SK-N-SH (cell line): ENCODE data around the gene ZHX3. TPM values are rescaled to one million over a fixed set of nuclear protein-coding genes. Genes with fewer than 3 reads are reported as not detected.

ENCODE experiments used
- CTCF ChIA-PET: fragments of 300-600, 350-600 bp; formaldehyde crosslinking; extraction: SDS; loops from one replicate; lab custom pipeline; 2021; lab: Yijun Ruan, JAX
- POLR2A ChIA-PET: fragments of 350-600 bp; sonication (Branson Sonifier 250); formaldehyde crosslinking; extraction: SDS; loops from one replicate; lab custom pipeline; 2020; ENCODE audit warnings: antibody characterized with exemption, inconsistent platforms; lab: Yijun Ruan, JAX
- DNase-seq: peaks from one replicate; pipeline ENCODE4 v3.0.0; 2012
- H2AFZ ChIP-seq: fragments of 200-600 bp; sonication (generic); 2 replicates; pipeline ENCODE4 v1.8.1; 2016; ENCODE audit warnings: antibody characterized with exemption, mild to moderate bottlenecking, low read depth
- H3F3A ChIP-seq: fragments of 200-600 bp; sonication (generic); replicated peaks from 2 replicates; pipeline ENCODE3; 2016; ENCODE audit warnings: antibody characterized with exemption, mild to moderate bottlenecking; ENCODE audit not compliant: insufficient read depth
- H3K27ac ChIP-seq, 2 experiments: fragments of 200-500 bp in 1 of 2; fragments of 200-600 bp in 1 of 2; sonication (Bioruptor generic) in 1 of 2; sonication (generic), shearing (Covaris generic) in 1 of 2; 2 replicates each; pipeline versions ENCODE4 v1.5.1 to v1.6.1; 2014 to 2016; ENCODE audit warnings: low read depth in 2 of 2, inconsistent platforms in 1 of 2, low read length in 1 of 2, mild to moderate bottlenecking in 1 of 2, mixed read lengths in 1 of 2
- H3K27me3 ChIP-seq: fragments of 200-600 bp; sonication (generic), shearing (Covaris generic); 2 replicates; pipeline ENCODE4 v1.6.1; 2016; ENCODE audit warnings: mixed run types; ENCODE audit not compliant: insufficient read depth
- H3K36me3 ChIP-seq, 2 experiments: fragments of 200-500 bp in 1 of 2; fragments of 200-600 bp in 1 of 2; sonication (Bioruptor generic) in 1 of 2; sonication (generic) in 1 of 2; replicated peaks in 1 of 2; 2 replicates each; pipeline versions ENCODE3 to v1.5.1; 2014 to 2016; ENCODE audit warnings: low read length in 1 of 2, mild to moderate bottlenecking in 1 of 2; ENCODE audit not compliant: insufficient read depth in 2 of 2, control insufficient read depth in 1 of 2
- H3K4me1 ChIP-seq, 2 experiments: fragments of 200-500 bp in 1 of 2; fragments of 200-600 bp in 1 of 2; sonication (Bioruptor generic) in 1 of 2; sonication (generic), shearing (Covaris generic) in 1 of 2; 2 replicates each; pipeline versions ENCODE4 v1.5.1 to v1.6.1; 2014 to 2016; ENCODE audit warnings: low read depth in 1 of 2, low read length in 1 of 2, mixed run types in 1 of 2; ENCODE audit not compliant: insufficient read depth in 2 of 2, control insufficient read depth in 1 of 2
- H3K4me2 ChIP-seq: fragments of 200-600 bp; sonication (generic), shearing (Covaris generic); 2 replicates; pipeline ENCODE4 v1.6.1; 2017; ENCODE audit warnings: mixed run types
- H3K4me3 ChIP-seq, 2 experiments: fragments of 200-500 bp in 1 of 2; fragments of 200-600 bp in 1 of 2; sonication (Bioruptor generic) in 1 of 2; sonication (generic), shearing (Covaris generic) in 1 of 2; 2 replicates each; pipeline versions ENCODE4 v1.5.1 to v1.8.1; 2014 to 2016; ENCODE audit warnings: low read depth in 2 of 2, inconsistent platforms in 1 of 2, low read length in 1 of 2, mild to moderate bottlenecking in 1 of 2, mixed read lengths in 1 of 2, moderate library complexity in 1 of 2
- H3K79me2 ChIP-seq: fragments of 200-600 bp; sonication (generic); 2 replicates; pipeline ENCODE4 v1.8.1; 2017; ENCODE audit warnings: mild to moderate bottlenecking; ENCODE audit not compliant: insufficient read depth
- H3K9ac ChIP-seq: fragments of 200-600 bp; sonication (generic); 2 replicates; pipeline ENCODE4 v1.6.1; 2017; ENCODE audit warnings: mixed run types
- H3K9me2 ChIP-seq: fragments of 200-600 bp; sonication (generic); 2 replicates; pipeline ENCODE4 v1.6.1; 2017; ENCODE audit warnings: mixed run types
- H3K9me3 ChIP-seq: fragments of 200-600 bp; sonication (generic); 2 replicates; pipeline ENCODE4 v1.6.1; 2017; ENCODE audit warnings: mixed run types, mild to moderate bottlenecking, moderate library complexity
- H4K20me1 ChIP-seq: fragments of 200-600 bp; sonication (generic); 2 replicates; pipeline ENCODE4 v1.6.1; 2017; ENCODE audit warnings: mild to moderate bottlenecking, mixed run types; ENCODE audit not compliant: insufficient read depth
- CHD2 ChIP-seq: fragments of 150-350 bp; IDR thresholded peaks from 2 replicates; pipeline ENCODE4 v1.6.1; 2018; ENCODE audit warnings: low read length; ENCODE audit not compliant: partially characterized antibody
- CTCF ChIP-seq: fragments of 200-600 bp; sonication (generic); IDR thresholded peaks from 2 replicates; pipeline ENCODE4 v1.6.1; 2017; ENCODE audit warnings: antibody characterized with exemption, mild to moderate bottlenecking, moderate library complexity
- ELF1 ChIP-seq: IDR thresholded peaks from 2 replicates; pipeline ENCODE4 v1.4.0; 2012
- FOSL2 ChIP-seq: IDR thresholded peaks from 2 replicates; pipeline ENCODE4 v1.4.0; 2012; ENCODE audit warnings: low read depth, mild to moderate bottlenecking, moderate library complexity, borderline replicate concordance
- FOXM1 ChIP-seq: IDR thresholded peaks from 2 replicates; pipeline ENCODE4 v1.4.0; 2012; ENCODE audit warnings: low read depth, mild to moderate bottlenecking
- GABPA ChIP-seq: IDR thresholded peaks from 2 replicates; pipeline ENCODE4 v1.4.0; 2012; ENCODE audit warnings: low read depth, mild to moderate bottlenecking
- IRF3 ChIP-seq: fragments of 150-350 bp; IDR thresholded peaks from 2 replicates; pipeline ENCODE4 v1.6.1; 2016; ENCODE audit warnings: mild to moderate bottlenecking, low read depth, low read length
- MXI1 ChIP-seq: IDR thresholded peaks from 2 replicates; pipeline ENCODE4 v1.6.1; 2012; ENCODE audit warnings: mild to moderate bottlenecking, low read depth, low read length, improper control_type of control experiment
- NFIC ChIP-seq: IDR thresholded peaks from 2 replicates; pipeline ENCODE4 v1.4.0; 2012; ENCODE audit warnings: borderline replicate concordance
- POLR2AphosphoS5 ChIP-seq: IDR thresholded peaks from 2 replicates; pipeline ENCODE4 v1.6.1; 2012; ENCODE audit warnings: low read depth, low read length
- RAD21 ChIP-seq: IDR thresholded peaks from 2 replicates; pipeline ENCODE4 v1.6.1; 2012; ENCODE audit warnings: mild to moderate bottlenecking, low read length
- RCOR1 ChIP-seq: fragments of 150-350 bp; IDR thresholded peaks from 2 replicates; pipeline ENCODE4 v1.6.1; 2017; ENCODE audit warnings: antibody characterized with exemption, low read length
- RFX5 ChIP-seq: IDR thresholded peaks from 2 replicates; pipeline ENCODE4 v1.6.1; 2012; ENCODE audit warnings: mild to moderate bottlenecking, improper control_type of control experiment, low read length
- RXRA ChIP-seq: IDR thresholded peaks from 2 replicates; pipeline ENCODE4 v1.4.0; 2012; ENCODE audit warnings: low read depth, mild to moderate bottlenecking, borderline replicate concordance
- SIN3A ChIP-seq: IDR thresholded peaks from 2 replicates; pipeline ENCODE4 v1.6.1; 2012; ENCODE audit warnings: low read depth, mild to moderate bottlenecking, low read length, moderate library complexity, borderline replicate concordance
- SMC3 ChIP-seq: IDR thresholded peaks from 2 replicates; pipeline ENCODE4 v1.6.1; 2012; ENCODE audit warnings: low read depth, low read length, improper control_type of control experiment
- TAF1 ChIP-seq: IDR thresholded peaks from 2 replicates; pipeline ENCODE4 v1.6.1; 2012; ENCODE audit warnings: low read depth, mild to moderate bottlenecking, low read length, moderate library complexity, borderline replicate concordance
- TEAD4 ChIP-seq: IDR thresholded peaks from 2 replicates; pipeline ENCODE4 v1.4.0; 2012; ENCODE audit warnings: mild to moderate bottlenecking, borderline replicate concordance; ENCODE audit not compliant: insufficient read depth
- USF1 ChIP-seq: IDR thresholded peaks from 2 replicates; pipeline ENCODE4 v1.4.0; 2012; ENCODE audit warnings: low read depth, borderline replicate concordance
- USF2 ChIP-seq: fragments of 150-350 bp; IDR thresholded peaks from 2 replicates; pipeline ENCODE4 v1.6.1; 2017; ENCODE audit warnings: antibody characterized with exemption, low read length, low read depth, borderline replicate concordance
- YY1 ChIP-seq: IDR thresholded peaks from 2 replicates; pipeline ENCODE4 v1.4.0; 2012; ENCODE audit warnings: low read depth, mild to moderate bottlenecking
- WGBS: methylation state at CpG from one replicate; pipeline ENCODE4 v1.1.6; 2017; ENCODE audit warnings: low lambda C conversion rate; 5-methylcytosine and 5-hydroxymethylcytosine counted together
- polyA plus RNA-seq, 3 experiments: library from polyadenylated mRNA; depleted of rRNA; stranded (reverse); fragments of >200 nt; gene quantifications; 2 replicates each; pipeline ENCODE4 v1.2.3, GENCODE V29; 2012

Gene ZHX3
- polyA plus RNA-seq, 1 of the 3 experiments (the other 2 are of a cell fraction), result 6.0 TPM

GRCh38 chr20:41355598-41356203 lies 38.2 kb upstream of the ZHX3 start:
- Histone ChIP-seq H4K20me1 (no peaks in the 10 kb centered on the region), H3K4me3 (no peak overlapping the region), H3F3A (no peaks in the 10 kb centered on the region), H3K27me3 (no peaks in the 10 kb centered on the region), H3K9me2 (no peaks in the 10 kb centered on the region), H3K79me2 (no peaks in the 10 kb centered on the region), H3K4me2 (no peak overlapping the region), H3K36me3 (no peaks in the 10 kb centered on the region), H3K27ac (no peak overlapping the region), H3K9me3 (no peaks in the 10 kb centered on the region), H3K4me1 (peaks cover 0 to 3% of the 10 kb centered on the region in 2 experiments; a peak in 1 of 4 replicates), H3K9ac (no peak overlapping the region), H2AFZ (no peak overlapping the region)
- ChIA-PET CTCF (interaction anchor here (1.1 to 1.8 kb wide), 3 partner anchors 15 to 190 kb away, joined by 3 to 4 read pairs (median 3); partner anchors contain the start of gene LPIN3), POLR2A (no interaction called here)
- 100% methylated on average over 3 of the region's 7 CpGs for WGBS
- no peak for TF ChIP-seq USF1
- no peak for TF ChIP-seq ELF1
- TF ChIP-seq CTCF, result no peak
- TF ChIP-seq IRF3, result no peak
- DNase-seq, result no peak

- Histone ChIP-seq H3K4me1 (no peaks in the 10 kb centered on the region), H3K9me2 (no peaks in the 10 kb centered on the region), H3K27me3 (no peaks in the 10 kb centered on the region), H3K9ac (no peak overlapping the region), H3K79me2 (no peaks in the 10 kb centered on the region), H3K9me3 (no peaks in the 10 kb centered on the region), H3K36me3 (no peaks in the 10 kb centered on the region), H3F3A (no peaks in the 10 kb centered on the region), H3K4me3 (no peak overlapping the region), H3K4me2 (no peak overlapping the region), H2AFZ (no peak overlapping the region), H4K20me1 (no peaks in the 10 kb centered on the region), H3K27ac (no peak overlapping the region)
- no peak for DNase-seq
- WGBS, result 87% methylated on average over 2 of the region's 3 CpGs
- CTCF ChIA-PET, result interaction anchor here (1.2 to 1.8 kb wide), 3 partner anchors 15 to 56 kb away, joined by 3 to 4 read pairs (median 4); partner anchors contain the start of gene LPIN3
- POLR2A ChIA-PET, result no interaction called here
- no peak for TF ChIP-seq CHD2
- TF ChIP-seq RXRA, result no peak
- TF ChIP-seq YY1, result no peak
- TF ChIP-seq RFX5, result no peak
- TF ChIP-seq NFIC, result no peak
- TF ChIP-seq TAF1, result no peak
- no peak for TF ChIP-seq USF1
- no peak for TF ChIP-seq POLR2AphosphoS5
- TF ChIP-seq FOSL2, result no peak
- no peak for TF ChIP-seq FOXM1
- TF ChIP-seq GABPA, result no peak
- TF ChIP-seq RCOR1, result no peak
- no peak for TF ChIP-seq USF2
- TF ChIP-seq IRF3, result no peak
- TF ChIP-seq MXI1, result no peak
- TF ChIP-seq SIN3A, result no peak
- TF ChIP-seq SMC3, result no peak
- no peak for TF ChIP-seq TEAD4
- TF ChIP-seq RAD21, result no peak
Observed at GRCh38 chr20:41355192-41355591, 37.7 kb upstream of the ZHX3 start.
